IMR-90 (cell line): ENCODE data around the gene TFAP2E. TPM values are rescaled to one million over a fixed set of nuclear protein-coding genes. Genes with fewer than 3 reads are reported as not detected.

ENCODE experiments used
- ATAC-seq: fragments of 200-7000 bp; cut with Tn5 transposase; 2 replicates; pipeline ENCODE4 v1.9.1; 2020; ENCODE audit warnings: low read depth, mild to moderate bottlenecking, moderate library complexity
- BruUV-seq: library from RNA; stranded (reverse); fragments of 400-500 nt; replicated peaks from 2 replicates; lab custom pipeline; 2021; lab: Mats Ljungman, UMichigan
- CTCF ChIA-PET: fragments of 300-600 bp; formaldehyde crosslinking; extraction: SDS; loops from one replicate; lab custom pipeline; 2021; ENCODE audit warnings: antibody characterized with exemption; lab: Yijun Ruan, JAX
- POLR2A ChIA-PET: fragments of 300-600 bp; sonication (Branson Sonifier 250); formaldehyde crosslinking; loops from one replicate; lab custom pipeline; 2022; ENCODE audit warnings: antibody characterized with exemption; ENCODE audit not compliant: unreplicated experiment; lab: Charles Lee
- DNase-seq: peaks from one replicate; pipeline ENCODE4 v3.0.0; 2013
- H2AFZ ChIP-seq: replicated peaks from 2 replicates; pipeline ENCODE3; 2013; ENCODE audit warnings: low read length, mild to moderate bottlenecking; ENCODE audit not compliant: poor library complexity
- H2AK5ac ChIP-seq: 2 replicates; pipeline ENCODE4 v1.6.1; 2013; ENCODE audit warnings: low read depth, low read length, inconsistent platforms
- H2AK9ac ChIP-seq: replicated peaks from 2 replicates; pipeline ENCODE3; 2013; ENCODE audit warnings: mild to moderate bottlenecking, low read depth, low read length, moderate library complexity; ENCODE audit not compliant: poor library complexity
- H2BK120ac ChIP-seq: 2 replicates; pipeline ENCODE4 v1.6.1; 2013; ENCODE audit warnings: low read depth, low read length, inconsistent platforms
- H2BK15ac ChIP-seq: 3 replicates; pipeline ENCODE4 v1.6.1; 2013; ENCODE audit warnings: low read depth, low read length, inconsistent platforms
- H2BK20ac ChIP-seq: 2 replicates; pipeline ENCODE4 v1.6.1; 2013; ENCODE audit warnings: low read depth, mild to moderate bottlenecking, inconsistent platforms, low read length, moderate library complexity
- H2BK5ac ChIP-seq: 2 replicates; pipeline ENCODE4 v1.6.1; 2013; ENCODE audit warnings: mild to moderate bottlenecking, low read depth, low read length, inconsistent platforms; ENCODE audit not compliant: poor library complexity, severe bottlenecking
- H3K14ac ChIP-seq: replicated peaks from 2 replicates; pipeline ENCODE4 v1.6.1; 2013; ENCODE audit warnings: low read depth, low read length, inconsistent platforms
- H3K18ac ChIP-seq: 2 replicates; pipeline ENCODE4 v1.6.1; 2013; ENCODE audit warnings: low read depth, low read length, control low read depth
- H3K23ac ChIP-seq: 2 replicates; pipeline ENCODE4 v1.6.1; 2013; ENCODE audit warnings: low read depth, low read length, inconsistent platforms
- H3K27ac ChIP-seq: 2 replicates; pipeline ENCODE4 v1.5.1; 2013; ENCODE audit warnings: mild to moderate bottlenecking, control low read depth, low read length; ENCODE audit not compliant: insufficient read depth
- H3K27me3 ChIP-seq: 2 replicates; pipeline ENCODE4 v1.6.1; 2013; ENCODE audit warnings: low read length; ENCODE audit not compliant: control insufficient read depth, insufficient read depth
- H3K36me3 ChIP-seq: 2 replicates; pipeline ENCODE4 v1.6.1; 2013; ENCODE audit warnings: low read length, mixed read lengths; ENCODE audit not compliant: control insufficient read depth, insufficient read depth
- H3K4ac ChIP-seq: 2 replicates; pipeline ENCODE4 v1.6.1; 2013; ENCODE audit warnings: low read depth, low read length, inconsistent platforms
- H3K4me1 ChIP-seq: 2 replicates; pipeline ENCODE4 v1.6.1; 2013; ENCODE audit warnings: low read length, mixed read lengths; ENCODE audit not compliant: control insufficient read depth, insufficient read depth
- H3K4me2 ChIP-seq: 2 replicates; pipeline ENCODE4 v1.6.1; 2013; ENCODE audit warnings: low read depth, mild to moderate bottlenecking, control low read depth, low read length, moderate library complexity
- H3K4me3 ChIP-seq: 2 replicates; pipeline ENCODE4 v1.5.1; 2013; ENCODE audit warnings: low read depth, mild to moderate bottlenecking, control low read depth, low read length, moderate library complexity; ENCODE audit not compliant: insufficient read depth
- H3K56ac ChIP-seq: 2 replicates; pipeline ENCODE4 v1.6.1; 2013; ENCODE audit warnings: low read length, inconsistent platforms; ENCODE audit not compliant: insufficient read depth; ENCODE audit errors: extremely low read depth
- H3K79me1 ChIP-seq, 2 experiments: 2 replicates each; pipeline ENCODE4 v1.6.1; 2013; ENCODE audit warnings: low read length in 2 of 2, inconsistent platforms in 1 of 2, low read depth in 1 of 2
- H3K9ac ChIP-seq: 2 replicates; pipeline ENCODE4 v1.6.1; 2013; ENCODE audit warnings: low read depth, low read length, control low read depth
- H3K9me1 ChIP-seq: 2 replicates; pipeline ENCODE4 v1.6.1; 2013; ENCODE audit warnings: low read length, inconsistent platforms; ENCODE audit not compliant: insufficient read depth
- H3K9me3 ChIP-seq: 2 replicates; pipeline ENCODE4 v1.6.1; 2013; ENCODE audit warnings: low read length; ENCODE audit not compliant: control insufficient read depth, insufficient read depth
- H4K20me1 ChIP-seq: 2 replicates; pipeline ENCODE4 v1.6.1; 2013; ENCODE audit warnings: low read length, inconsistent platforms; ENCODE audit not compliant: insufficient read depth
- H4K5ac ChIP-seq: 2 replicates; pipeline ENCODE4 v1.6.1; 2013; ENCODE audit warnings: mild to moderate bottlenecking, low read depth, low read length, control low read depth
- H4K8ac ChIP-seq, 2 experiments: 2 replicates each; pipeline ENCODE4 v1.6.1; 2013; ENCODE audit warnings: low read depth in 2 of 2, low read length in 2 of 2, control low read depth in 1 of 2, inconsistent platforms in 1 of 2
- H4K91ac ChIP-seq: 2 replicates; pipeline ENCODE4 v1.6.1; 2013; ENCODE audit warnings: low read depth, low read length, inconsistent platforms; ENCODE audit not compliant: insufficient read depth
- FOS ChIP-seq: fragments of 150-350 bp; IDR thresholded peaks from 2 replicates; pipeline ENCODE4 v1.6.1; 2016; ENCODE audit warnings: low read depth, low read length
- dilution Hi-C: fragments of 300-500 bp; cut with HindIII; formaldehyde crosslinking; loops from one replicate; pipeline ENCODE4 v1.14.3; 2018; ENCODE audit warnings: low sequenced_read_pairs; ENCODE audit not compliant: unreplicated experiment
- in situ Hi-C: fragments of 300-500 bp; cut with MboI; formaldehyde crosslinking; loops from 3 replicates; pipeline ENCODE4 v1.14.3; 2019; ENCODE audit warnings: low sequenced_read_pairs, inconsistent platforms, mixed read lengths
- intact Hi-C: fragments of 100-400 bp; cut with micrococcal nuclease; formaldehyde crosslinking; loops from 2 replicates; pipeline ENCODE4 v1.10.0; 2022
- polyA plus RNA-seq, 3 experiments: library from polyadenylated mRNA; depleted of rRNA; stranded (reverse); fragments of >200 nt; gene quantifications; 2 replicates each; pipeline ENCODE4 v1.2.3, GENCODE V29; 2012; ENCODE audit warnings: low replicate concordance in 1 of 3
- total RNA-seq: library from RNA; depleted of rRNA; stranded (reverse); fragments of >200 nt; gene quantifications from 2 replicates; pipeline ENCODE4 v1.2.3, GENCODE V29; 2012

TFAP2E gene
- total and polyA plus RNA-seq, 2 of the 4 experiments (the other 2 are of a cell fraction), result under 0.01 to 0.19 TPM

- Histone ChIP-seq H4K91ac (no peak overlapping the region), H3K79me1 (peaks cover 55 to 57% of the 10 kb centered on the region in 2 experiments), H3K9ac (no peak overlapping the region), H3K56ac (no peak overlapping the region), H4K5ac (no peak overlapping the region), H3K18ac (no peak overlapping the region), H3K4me2 (no peak overlapping the region), H3K14ac (no peak overlapping the region), H2AK9ac (no peak overlapping the region), H2BK5ac (no peak overlapping the region), H4K20me1 (peaks cover 9% of the 10 kb centered on the region; the same call in 1 of the 2 replicates), H2BK20ac (no peak overlapping the region), H3K4ac (no peak overlapping the region), H3K4me1 (no peaks in the 10 kb centered on the region), H3K27me3 (no peaks in the 10 kb centered on the region), H2BK120ac (no peak overlapping the region), H4K8ac (no peak overlapping the region), H3K23ac (no peak overlapping the region), H3K36me3 (peaks cover 25% of the 10 kb centered on the region), H3K9me3 (no peaks in the 10 kb centered on the region), H2AK5ac (no peak overlapping the region), H3K9me1 (peaks cover 13% of the 10 kb centered on the region), H3K4me3 (no peak overlapping the region), H2AFZ (no peak overlapping the region), H2BK15ac (no peak overlapping the region), H3K27ac (no peak overlapping the region)
- TF ChIP-seq FOS, result no peak
- in situ Hi-C loops, result no loop called here
- no TSS peak for BruUV-seq
- dilution Hi-C loops, result no loop called here
- CTCF ChIA-PET, result no interaction called here
- POLR2A ChIA-PET, result no interaction called here
- intact Hi-C loops, result no loop called here
- ATAC-seq (no peak), DNase-seq (no peak)
Observed at GRCh38 chr1:35623832-35624231, 50.7 kb downstream of the TFAP2E start.
